Activated CD8-positive, alpha-beta T cell treated with anti-CD3 and anti-CD28 coated beads for 36 hours (primary cell): Measurements from ENCODE around the gene TRIM59. TPM values are rescaled to one million over a fixed set of nuclear protein-coding genes. Genes with fewer than 3 reads are reported as not detected.
A peak's percentile ranks its signal among the peaks of the same experiment; 100 is the strongest.

Experiments used
- ATAC-seq: fragments of 200-7000 bp; cut with Tn5 transposase; one replicate; pipeline ENCODE4 v1.10.0; 2021; ENCODE audit warnings: mild to moderate bottlenecking, moderate library complexity
- CTCF ChIA-PET: fragments of 350-600 bp; sonication (Branson Sonifier 250); formaldehyde crosslinking; loops from one replicate; lab custom pipeline; 2021; ENCODE audit warnings: antibody characterized with exemption; lab: Charles Lee
- POLR2A ChIA-PET: fragments of 350-600 bp; sonication (Branson Sonifier 250); formaldehyde crosslinking; loops from one replicate; lab custom pipeline; 2021; ENCODE audit warnings: antibody characterized with exemption; lab: Charles Lee
- DNase-seq: peaks from one replicate; pipeline ENCODE4 v3.0.0-alpha.2; 2020
- H3K27ac Mint-ChIP-seq: one replicate; pipeline ENCODE4 v1.8.0; 2021; ENCODE audit warnings: mild to moderate bottlenecking, mixed read lengths
- H3K27me3 Mint-ChIP-seq: one replicate; pipeline ENCODE4 v1.8.0; 2021; ENCODE audit warnings: mixed read lengths
- H3K36me3 Mint-ChIP-seq: one replicate; pipeline ENCODE4 v1.8.0; 2021; ENCODE audit warnings: low read depth, mixed read lengths
- H3K4me1 Mint-ChIP-seq: one replicate; pipeline ENCODE4 v1.8.0; 2021; ENCODE audit warnings: low read depth, mixed read lengths
- H3K4me3 Mint-ChIP-seq: one replicate; pipeline ENCODE4 v1.8.0; 2021; ENCODE audit warnings: mild to moderate bottlenecking, moderate library complexity, mixed read lengths
- H3K9me3 Mint-ChIP-seq: one replicate; pipeline ENCODE4 v1.8.0; 2021; ENCODE audit warnings: mixed read lengths
- CTCF ChIP-seq: fragments of 200-600 bp; IDR thresholded peaks from one replicate; pipeline ENCODE4 v1.8.0; 2022; ENCODE audit warnings: antibody characterized with exemption, mild to moderate bottlenecking
- intact Hi-C: fragments of 100-400 bp; cut with micrococcal nuclease; formaldehyde crosslinking; loops from one replicate; pipeline ENCODE4 v1.10.0; 2022
- total RNA-seq, 2 experiments: library from RNA; stranded (reverse); gene quantifications; one replicate each; pipeline ENCODE4 v1.2.3, GENCODE V29; 2021

TRIM59 gene
- total RNA-seq, 2 experiments from 2014 or later = 27.0 to 27.8 TPM

- CTCF ChIA-PET = no interaction called here
- Mint-ChIP-seq H3K27me3 (no peaks in the 10 kb centered on the region), H3K9me3 (peaks cover 4% of the 10 kb centered on the region), H3K36me3 (peaks cover 69% of the 10 kb centered on the region), H3K4me3 (no peak overlapping the region), H3K27ac (no peak overlapping the region), H3K4me1 (peaks cover 36% of the 10 kb centered on the region)
- DNase-seq (no peak), ATAC-seq (peak; percentile 58)
- intact Hi-C loops = no loop called here
- no peak for TF ChIP-seq CTCF
- POLR2A ChIA-PET = interaction anchor here (0.9 to 1.8 kb wide), 4 partner anchors 10 to 24 kb away, joined by 3 to 10 read pairs (median 6); partner anchors contain the start of gene TRIM59
Observed at GRCh38 chr3:160437083-160437455, 12.5 kb downstream of the TRIM59 start.

DNA sequence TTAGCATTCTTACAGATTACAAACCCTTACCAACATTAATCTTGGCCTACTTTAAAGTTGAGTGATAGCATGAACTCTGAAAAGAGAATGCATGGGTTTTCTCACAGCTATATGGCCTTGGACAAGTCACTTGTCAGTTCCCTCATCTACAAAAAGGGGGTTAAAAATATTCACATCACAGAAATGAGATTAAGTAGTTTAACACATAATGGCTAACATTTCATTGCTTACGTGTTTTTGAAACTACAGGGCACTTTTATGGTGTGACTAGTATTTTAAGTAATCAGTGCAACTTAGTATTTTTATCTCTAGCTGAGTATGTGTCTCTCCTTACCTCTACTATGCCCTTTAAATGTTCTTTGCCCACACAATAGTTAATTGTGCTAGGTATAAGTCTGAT, 13.8 kb downstream of the TRIM59 start:
- ChIA-PET POLR2A (interaction anchor here (1.2 to 1.4 kb wide), 2 partner anchors 14 to 36 kb away, joined by 3 to 7 read pairs; partner anchors contain the start of genes SMC4 and TRIM59), CTCF (interaction anchor here (1.2 to 1.9 kb wide), 2 partner anchors 19 to 21 kb away, joined by 3 to 5 read pairs; no protein-coding TSS in a partner anchor)
- H3K4me1 Mint-ChIP-seq = peaks cover 31% of the 10 kb centered on the region
- H3K27me3 Mint-ChIP-seq = no peaks in the 10 kb centered on the region
- H3K27ac Mint-ChIP-seq = no peak overlapping the region
- H3K4me3 Mint-ChIP-seq = no peak overlapping the region
- H3K36me3 Mint-ChIP-seq = peaks cover 71% of the 10 kb centered on the region
- no peak for TF ChIP-seq CTCF
- ATAC-seq (no peak), DNase-seq (no peak)
- intact Hi-C loops = no loop called here
- peaks cover 4% of the 10 kb centered on the region for H3K9me3 Mint-ChIP-seq

DNA sequence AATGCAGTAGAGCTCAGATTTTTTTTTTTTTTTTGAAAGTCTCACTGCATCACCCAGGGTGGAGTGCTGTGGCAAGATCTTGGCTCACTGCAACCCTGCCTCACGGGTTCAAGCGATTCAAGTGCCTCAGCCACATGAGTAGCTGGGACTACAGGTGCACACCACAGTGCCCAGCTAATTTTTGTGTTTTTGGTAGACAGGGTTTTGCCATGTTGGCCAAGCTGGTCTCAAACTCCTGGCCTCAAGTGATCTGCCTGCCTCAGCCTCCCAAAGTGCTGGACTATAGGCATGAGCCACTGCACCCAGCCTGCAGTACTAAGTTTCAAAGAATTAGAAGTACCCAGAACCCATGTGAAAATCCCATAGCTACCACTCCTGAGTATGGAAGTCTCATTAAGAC, 14.5 kb downstream of the TRIM59 start:
- ChIA-PET POLR2A (interaction anchor here (0.6 to 1.2 kb wide), 4 partner anchors 25 to 103 kb away, joined by 3 to 7 read pairs (median 3); partner anchors contain the start of gene SMC4), CTCF (interaction anchor here (1.2 to 1.9 kb wide), 2 partner anchors 18 to 20 kb away, joined by 3 to 5 read pairs; no protein-coding TSS in a partner anchor)
- intact Hi-C loops = no loop called here
- Mint-ChIP-seq H3K9me3 (peaks cover 2% of the 10 kb centered on the region), H3K36me3 (peaks cover 67% of the 10 kb centered on the region), H3K27me3 (no peaks in the 10 kb centered on the region), H3K4me3 (no peak overlapping the region), H3K4me1 (peaks cover 28% of the 10 kb centered on the region), H3K27ac (no peak overlapping the region)
- ATAC-seq (no peak), DNase-seq (no peak)
- no peak for TF ChIP-seq CTCF

GRCh38 chr3:160434071-160434470, 15.5 kb downstream of the TRIM59 start:
- CTCF ChIA-PET = no interaction called here
- POLR2A ChIA-PET = no interaction called here
- TF ChIP-seq CTCF = no peak

GRCh38 chr3:160427832-160428424, 21.7 kb downstream of the TRIM59 start:
- Mint-ChIP-seq H3K9me3 (no peaks in the 10 kb centered on the region), H3K36me3 (peaks cover 63% of the 10 kb centered on the region), H3K27ac (no peak overlapping the region), H3K27me3 (no peaks in the 10 kb centered on the region), H3K4me3 (no peak overlapping the region), H3K4me1 (no peaks in the 10 kb centered on the region)
- no peak for TF ChIP-seq CTCF
- CTCF ChIA-PET = interaction anchor here (1.7 to 6.5 kb wide), 2 partner anchors 14 to 20 kb away, joined by 4 to 43 read pairs; no protein-coding TSS in a partner anchor
- ATAC-seq = no peak
- POLR2A ChIA-PET = no interaction called here
- no peak for DNase-seq
- intact Hi-C loops = no loop called here

More at GRCh38 chr3:160434071-160434470, 15.5 kb downstream of the TRIM59 start:
- ATAC-seq (no peak), DNase-seq (no peak)
- intact Hi-C loops = no loop called here
- no peak overlapping the region for H3K27ac Mint-ChIP-seq
- H3K9me3 Mint-ChIP-seq = no peaks in the 10 kb centered on the region
- peaks cover 60% of the 10 kb centered on the region for H3K36me3 Mint-ChIP-seq
- no peaks in the 10 kb centered on the region for H3K27me3 Mint-ChIP-seq
- no peak overlapping the region for H3K4me3 Mint-ChIP-seq
- H3K4me1 Mint-ChIP-seq = peaks cover 22% of the 10 kb centered on the region
